Measurements from ENCODE around the gene CSNK1D. TPM values are rescaled to one million over a fixed set of nuclear protein-coding genes. Genes with fewer than 3 reads are reported as not detected.

CSNK1D gene
- total RNA-seq: 100 to 1,000 TPM; 177 to 221 (median 189) TPM
- long read RNA-seq, donor 1, transcript CSNK1D-203 (10 exons, 2,047 nt): major isoform, 23 of 67 reads
- long read RNA-seq, donor 1, partial matches to known transcripts: 10 of 67 reads
- long read RNA-seq, donor 1, other reads (novel, unspliced or antisense): 28 of 67 reads
- long read RNA-seq, donor 2, transcript CSNK1D-203 (10 exons, 2,047 nt): major isoform, 10 of 18 reads
- long read RNA-seq, donor 2, transcript CSNK1D-202 (9 exons, 3,712 nt): minor isoform, 5 of 18 reads
- long read RNA-seq, donor 2, partial matches to known transcripts: 0 of 18 reads
- long read RNA-seq, donor 2, other reads (novel, unspliced or antisense): 2 of 18 reads

DNA sequence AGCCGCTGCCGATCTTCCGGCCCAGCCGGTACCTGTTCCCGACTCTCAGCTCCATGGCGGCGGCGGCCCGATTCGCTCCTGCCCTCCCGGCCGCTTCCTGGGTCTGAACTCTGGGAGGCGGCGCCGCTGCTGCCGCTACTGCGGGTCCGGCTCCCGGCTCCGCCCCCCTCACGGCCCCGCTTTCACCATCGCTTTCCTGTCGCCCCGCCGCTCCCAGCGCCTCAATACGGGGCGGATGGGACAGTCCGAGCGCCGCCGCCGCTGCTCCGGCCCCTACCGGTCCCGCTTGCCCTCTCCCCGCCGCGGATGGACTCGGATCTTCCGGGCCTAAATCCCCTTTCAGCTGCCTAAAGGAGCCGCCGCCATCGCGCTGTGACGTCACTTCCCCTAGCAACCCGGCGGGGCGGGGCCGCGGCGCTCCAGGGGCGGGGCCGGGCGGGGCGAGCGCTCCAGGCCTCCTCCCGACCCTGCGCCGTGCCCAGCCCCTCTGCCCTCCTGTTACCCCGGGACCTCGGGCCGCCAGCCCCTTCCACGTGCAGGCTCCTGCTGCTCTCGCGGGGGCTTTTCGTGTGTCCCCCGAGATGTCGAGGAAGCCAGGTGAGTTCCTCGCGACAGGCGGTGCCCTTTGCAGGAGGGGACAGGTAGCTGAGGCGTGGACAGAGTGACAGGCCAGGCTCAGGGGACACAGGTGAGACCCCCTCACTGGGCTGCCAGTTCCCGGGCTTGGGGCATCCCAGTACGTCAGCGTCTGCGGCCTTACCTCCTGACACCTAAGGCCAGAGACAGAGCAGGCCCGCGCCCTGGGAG, at the start of gene CSNK1D:
Gene CSNK1D, minus strand, starts transcription at position 374 of the 807 bp plus-strand sequence. Its CDS starts 319 bp downstream, at position 55.
- DNase-seq (peak; percentile 94 to 97 (median 96)), ATAC-seq (peak; percentile 89)
- Histone ChIP-seq H3K9me3 (no peaks in the 10 kb centered on the region), H3K4me3 (peak within 1 kb of the TSS; percentile 99), H3K36me3 (ENCODE audit: low read depth) (no peaks in the 10 kb centered on the region), H3K4me1 (ENCODE audit: low read depth) (peaks cover 39% of the 10 kb centered on the region)
- intact Hi-C loops (cut with DNase I, micrococcal nuclease): no loop called here
- TF ChIP-seq, protein P1, sequence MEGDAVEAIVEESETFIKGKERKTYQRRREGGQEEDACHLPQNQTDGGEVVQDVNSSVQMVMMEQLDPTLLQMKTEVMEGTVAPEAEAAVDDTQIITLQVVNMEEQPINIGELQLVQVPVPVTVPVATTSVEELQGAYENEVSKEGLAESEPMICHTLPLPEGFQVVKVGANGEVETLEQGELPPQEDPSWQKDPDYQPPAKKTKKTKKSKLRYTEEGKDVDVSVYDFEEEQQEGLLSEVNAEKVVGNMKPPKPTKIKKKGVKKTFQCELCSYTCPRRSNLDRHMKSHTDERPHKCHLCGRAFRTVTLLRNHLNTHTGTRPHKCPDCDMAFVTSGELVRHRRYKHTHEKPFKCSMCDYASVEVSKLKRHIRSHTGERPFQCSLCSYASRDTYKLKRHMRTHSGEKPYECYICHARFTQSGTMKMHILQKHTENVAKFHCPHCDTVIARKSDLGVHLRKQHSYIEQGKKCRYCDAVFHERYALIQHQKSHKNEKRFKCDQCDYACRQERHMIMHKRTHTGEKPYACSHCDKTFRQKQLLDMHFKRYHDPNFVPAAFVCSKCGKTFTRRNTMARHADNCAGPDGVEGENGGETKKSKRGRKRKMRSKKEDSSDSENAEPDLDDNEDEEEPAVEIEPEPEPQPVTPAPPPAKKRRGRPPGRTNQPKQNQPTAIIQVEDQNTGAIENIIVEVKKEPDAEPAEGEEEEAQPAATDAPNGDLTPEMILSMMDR (IDR thresholded peaks at IDR 0.05): no peak

DNA sequence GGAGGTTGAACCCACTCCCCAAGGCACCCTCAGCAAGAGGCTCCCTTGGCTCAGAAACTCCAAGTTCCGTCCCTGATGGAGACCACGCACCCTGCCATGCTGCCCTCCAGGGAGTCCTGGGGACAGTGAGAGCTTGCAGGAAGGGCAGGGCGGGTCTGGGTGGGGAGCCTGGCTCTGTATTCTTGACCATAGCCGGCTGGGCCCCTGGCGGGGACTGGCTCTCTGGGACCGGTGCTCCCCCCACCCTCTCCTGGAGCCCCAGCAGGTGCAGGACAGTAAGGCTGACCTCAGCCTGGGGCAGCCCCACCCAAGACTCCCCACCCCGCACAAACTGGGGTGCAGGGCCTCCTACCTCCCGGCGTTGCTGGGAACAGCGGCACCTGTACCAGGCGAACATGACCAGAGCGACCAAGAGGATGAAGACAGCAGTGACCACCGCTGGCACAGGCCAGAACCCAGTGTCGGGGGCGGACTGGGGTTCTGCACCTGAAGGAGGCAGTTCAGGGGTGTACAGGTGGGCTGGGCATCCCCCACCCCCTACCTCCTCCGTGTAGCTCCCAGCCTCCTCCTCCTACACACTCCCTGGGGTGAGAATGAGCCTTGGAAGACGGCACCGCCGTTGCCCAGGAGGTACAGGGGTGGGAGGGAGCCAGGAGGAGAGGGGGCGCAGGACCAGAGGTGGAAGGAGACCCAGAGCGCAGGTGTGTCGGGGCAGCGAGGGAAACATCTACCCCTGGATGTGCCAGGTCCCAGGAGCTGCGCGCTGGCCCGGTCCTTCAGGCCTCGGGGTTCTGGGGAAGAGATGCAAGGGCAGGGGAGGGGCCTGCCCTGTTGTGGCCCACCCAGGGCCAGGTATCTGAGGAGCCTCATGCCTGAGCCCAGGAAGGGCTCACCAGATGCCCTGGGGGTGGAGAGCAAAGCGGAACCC, 49.3 kb upstream of the CSNK1D start:
- intact Hi-C loops (cut with DNase I, micrococcal nuclease): loop anchor here in 1 of 2 donors (10.0 kb wide), 1 partner anchor 88 kb away; no protein-coding TSS in a partner anchor
- H3K4me3 ChIP-seq: no peak overlapping the region
- no peaks in the 10 kb centered on the region for H3K9me3 ChIP-seq
- TF ChIP-seq, protein P1 (IDR thresholded peaks at IDR 0.05): no peak
- no peaks in the 10 kb centered on the region for H3K4me1 ChIP-seq (ENCODE audit: low read depth)
- no peak for ATAC-seq
- DNase-seq: no peak
- no peaks in the 10 kb centered on the region for H3K36me3 ChIP-seq (ENCODE audit: low read depth)

DNA sequence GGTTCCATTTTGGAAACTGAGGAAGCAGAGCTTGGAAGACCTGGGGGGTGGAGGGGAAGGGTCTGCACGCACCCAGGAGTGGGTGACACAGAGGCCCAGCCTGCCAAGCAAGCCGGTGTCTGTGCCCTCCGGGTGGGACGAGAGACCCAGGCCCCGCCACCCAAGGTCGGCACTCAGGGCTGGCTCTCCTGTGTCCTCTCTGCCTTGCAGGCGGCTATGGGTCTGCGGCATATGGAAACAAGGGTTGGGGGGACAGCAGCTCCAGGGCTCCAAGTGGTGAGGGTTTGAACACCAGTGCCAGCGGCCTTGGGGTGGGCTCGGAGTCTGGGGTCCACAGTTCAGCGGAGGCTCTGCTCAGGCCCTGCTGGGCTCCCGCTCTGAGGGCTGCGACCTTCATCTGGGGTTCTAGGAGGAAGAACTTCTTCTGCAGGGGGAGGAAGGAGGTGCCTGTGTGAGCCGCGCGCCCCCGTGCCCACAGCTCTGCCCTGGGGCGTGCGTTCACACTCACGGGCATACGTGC, 48.5 kb upstream of the CSNK1D start:
- intact Hi-C loops (cut with DNase I, micrococcal nuclease): loop anchor here in 1 of 2 donors (10.0 kb wide), 1 partner anchor 87 kb away; no protein-coding TSS in a partner anchor
- TF ChIP-seq, protein P1 (IDR thresholded peaks at IDR 0.05): no peak
- H3K4me1 ChIP-seq (ENCODE audit: low read depth): no peaks in the 10 kb centered on the region
- ATAC-seq: no peak
- no peak overlapping the region for H3K4me3 ChIP-seq
- no peak for DNase-seq
- H3K9me3 ChIP-seq: no peaks in the 10 kb centered on the region
- no peaks in the 10 kb centered on the region for H3K36me3 ChIP-seq (ENCODE audit: low read depth)

DNA sequence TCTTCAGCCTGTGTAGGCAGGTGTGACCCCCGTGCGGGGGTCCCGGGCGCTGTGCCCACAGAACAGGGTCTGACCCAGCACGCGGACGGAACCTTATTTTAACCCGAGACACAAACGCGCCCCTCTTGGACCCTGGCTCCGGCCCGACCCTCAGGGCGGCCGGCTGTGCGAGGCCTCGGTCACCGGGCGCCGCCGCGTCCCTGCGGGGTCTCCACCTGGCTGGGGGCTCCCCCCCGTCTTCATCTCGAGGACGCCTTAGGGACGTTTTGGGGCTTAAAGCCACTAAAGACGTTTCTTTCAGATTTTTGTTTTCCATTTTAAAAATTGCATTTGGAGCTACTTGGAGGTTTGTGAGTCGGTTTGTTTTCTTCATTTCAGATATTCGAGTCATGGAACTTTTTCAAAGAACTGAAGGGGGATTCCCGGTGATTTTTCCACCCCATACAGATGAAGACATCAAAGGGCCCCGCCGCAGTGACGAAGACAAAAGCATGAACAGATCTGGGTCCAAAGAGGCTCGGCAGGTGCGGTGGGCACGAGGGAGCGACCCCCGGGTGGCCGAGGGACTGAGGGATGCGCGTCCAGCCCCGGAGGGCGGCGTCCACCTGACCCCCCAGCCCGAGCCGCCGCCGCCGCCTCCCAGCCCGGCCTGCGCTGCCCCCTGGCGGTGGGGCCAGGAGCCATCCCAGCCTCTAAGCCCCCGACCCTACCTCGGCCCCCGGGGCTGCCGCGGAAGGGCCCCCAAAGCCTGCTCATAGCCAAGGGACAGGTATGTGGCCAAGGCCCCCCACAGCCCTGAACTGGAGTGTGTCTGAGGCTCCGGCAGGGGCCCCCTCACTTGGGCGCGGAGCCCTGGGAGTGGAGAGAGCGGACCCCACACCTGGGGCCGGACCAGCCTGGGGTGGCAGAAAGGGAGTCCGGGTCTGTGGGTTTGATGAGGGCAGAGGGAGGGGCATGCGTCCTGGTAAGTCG, 47.7 kb upstream of the CSNK1D start:
- Histone ChIP-seq H3K36me3 (ENCODE audit: low read depth) (no peaks in the 10 kb centered on the region), H3K9me3 (no peaks in the 10 kb centered on the region), H3K4me3 (no peak overlapping the region), H3K4me1 (ENCODE audit: low read depth) (no peaks in the 10 kb centered on the region)
- intact Hi-C loops (cut with DNase I, micrococcal nuclease): loop anchor here in 1 of 2 donors (10.0 kb wide), 1 partner anchor 86 kb away; no protein-coding TSS in a partner anchor
- TF ChIP-seq, protein P1 (IDR thresholded peaks at IDR 0.05): peak; percentile 79
- DNase-seq (peak in 1 of 3 donors; percentile 52), ATAC-seq (peak; percentile 28)

All from mucosa of descending colon (tissue), 3 donors.